CD1c-positive myeloid dendritic cell (primary cell): ENCODE results near the gene OLIG2.

Source experiments
- DNase-seq: peaks from one replicate; pipeline ENCODE4 v3.0.0-alpha.2; 2016; ENCODE audit errors: extremely low spot score

The OLIG2 gene

GRCh38 chr21:33064623-33065390, 39.1 kb downstream of the OLIG2 start:
- DNase-seq = no peak

- no peak for DNase-seq
Measured at GRCh38 chr21:33067043-33067442, 41.3 kb downstream of the OLIG2 start.

DNA sequence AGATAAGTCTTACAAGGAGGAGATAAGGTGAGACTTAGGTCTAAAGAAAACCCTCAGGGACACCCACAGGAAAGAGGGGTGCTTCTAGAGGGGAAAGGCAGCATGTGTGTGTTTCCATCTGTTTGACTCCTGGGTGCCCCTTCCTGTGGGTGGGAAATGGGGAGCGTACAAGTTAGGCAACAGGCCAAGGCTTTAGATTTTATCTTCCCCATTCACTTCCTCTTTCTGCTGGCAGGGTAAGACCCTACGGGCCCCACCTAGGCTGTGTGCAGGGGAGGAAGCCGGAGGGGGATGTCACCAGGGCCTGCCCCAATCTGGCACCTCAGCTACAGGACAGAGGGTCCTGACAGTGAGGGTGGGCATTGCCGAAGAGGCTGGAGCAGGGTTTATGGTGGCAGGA, 41.7 kb downstream of the OLIG2 start:
- peak; percentile 48 for DNase-seq

DNA sequence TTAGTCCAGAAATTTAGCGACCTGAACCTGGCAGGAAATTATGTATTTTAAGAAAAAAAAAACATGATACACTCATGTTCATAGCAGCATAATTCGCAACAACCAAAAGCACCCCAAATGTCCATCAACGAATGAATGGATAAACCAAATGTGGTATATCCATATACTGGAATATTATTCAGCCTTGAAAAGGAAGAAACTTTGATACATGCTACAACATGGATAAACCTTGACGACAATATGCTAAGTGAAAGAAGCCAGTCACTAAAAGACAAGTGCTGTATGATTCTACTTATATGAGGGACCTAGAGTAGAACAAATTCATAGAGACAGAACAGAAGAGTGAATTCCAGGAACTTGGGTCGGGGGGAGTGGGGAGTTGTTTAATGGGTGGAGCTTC, 43.5 kb downstream of the OLIG2 start:
- no peak for DNase-seq

GRCh38 chr21:33069645-33069993, 43.9 kb downstream of the OLIG2 start:
- no peak for DNase-seq

DNA sequence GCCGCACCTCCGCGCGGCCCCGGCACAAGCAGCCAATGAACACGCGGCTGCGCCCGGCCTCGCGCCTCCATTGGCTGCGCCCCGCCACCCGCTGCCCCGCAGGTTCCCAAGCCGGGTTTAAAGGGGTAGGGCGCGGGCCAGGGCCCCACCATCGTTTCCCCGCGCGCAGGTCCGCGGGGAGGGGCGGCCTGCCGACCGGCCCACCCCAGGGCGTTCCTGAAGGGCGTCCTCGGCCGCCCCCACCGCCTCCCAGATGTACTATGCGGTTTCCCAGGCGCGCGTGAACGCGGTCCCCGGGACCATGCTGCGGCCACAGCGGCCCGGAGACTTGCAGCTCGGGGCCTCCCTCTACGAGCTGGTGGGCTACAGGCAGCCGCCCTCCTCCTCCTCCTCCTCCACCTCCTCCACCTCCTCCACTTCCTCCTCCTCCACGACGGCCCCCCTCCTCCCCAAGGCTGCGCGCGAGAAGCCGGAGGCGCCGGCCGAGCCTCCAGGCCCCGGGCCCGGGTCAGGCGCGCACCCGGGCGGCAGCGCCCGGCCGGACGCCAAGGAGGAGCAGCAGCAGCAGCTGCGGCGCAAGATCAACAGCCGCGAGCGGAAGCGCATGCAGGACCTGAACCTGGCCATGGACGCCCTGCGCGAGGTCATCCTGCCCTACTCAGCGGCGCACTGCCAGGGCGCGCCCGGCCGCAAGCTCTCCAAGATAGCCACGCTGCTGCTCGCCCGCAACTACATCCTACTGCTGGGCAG, 44.4 kb downstream of the OLIG2 start, which contains the start of gene OLIG1:
TSS of gene OLIG1 (plus strand) at position 148 of the 750 bp plus-strand sequence. CDS start at position 254, 106 bp downstream.
- DNase-seq = peak; percentile 44

DNA sequence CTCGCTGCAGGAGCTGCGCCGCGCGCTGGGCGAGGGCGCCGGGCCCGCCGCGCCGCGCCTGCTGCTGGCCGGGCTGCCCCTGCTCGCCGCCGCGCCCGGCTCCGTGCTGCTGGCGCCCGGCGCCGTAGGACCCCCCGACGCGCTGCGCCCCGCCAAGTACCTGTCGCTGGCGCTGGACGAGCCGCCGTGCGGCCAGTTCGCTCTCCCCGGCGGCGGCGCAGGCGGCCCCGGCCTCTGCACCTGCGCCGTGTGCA, 44.9 kb downstream of the OLIG2 start:
- DNase-seq = no peak

DNA sequence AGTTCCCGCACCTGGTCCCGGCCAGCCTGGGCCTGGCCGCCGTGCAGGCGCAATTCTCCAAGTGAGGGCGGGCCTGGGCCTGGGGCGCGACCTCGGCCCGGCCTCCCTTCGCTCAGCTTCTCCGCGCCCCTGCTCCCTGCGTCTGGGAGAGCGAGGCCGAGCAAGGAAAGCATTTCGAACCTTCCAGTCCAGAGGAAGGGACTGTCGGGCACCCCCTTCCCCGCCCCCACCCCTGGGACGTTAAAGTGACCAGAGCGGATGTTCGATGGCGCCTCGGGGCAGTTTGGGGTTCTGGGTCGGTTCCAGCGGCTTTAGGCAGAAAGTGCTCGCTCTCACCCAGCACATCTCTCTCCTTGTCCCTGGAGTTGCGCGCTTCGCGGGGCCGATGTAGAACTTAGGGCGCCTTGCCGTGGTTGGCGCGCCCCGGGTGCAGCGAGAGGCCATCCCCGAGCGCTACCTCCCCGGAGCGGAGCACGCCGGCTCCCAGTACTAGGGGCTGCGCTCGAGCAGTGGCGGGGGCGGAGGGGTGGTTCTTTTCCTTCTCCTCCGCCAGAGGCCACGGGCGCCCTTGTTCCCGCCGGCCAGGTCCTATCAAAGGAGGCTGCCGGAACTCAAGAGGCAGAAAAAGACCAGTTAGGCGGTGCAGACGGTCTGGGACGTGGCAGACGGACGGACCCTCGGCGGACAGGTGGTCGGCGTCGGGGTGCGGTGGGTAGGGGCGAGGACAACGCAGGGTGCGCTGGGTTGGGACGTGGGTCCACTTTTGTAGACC, 45.4 kb downstream of the OLIG2 start:
- DNase-seq = peak; percentile 22

GRCh38 chr21:33071770-33072306, 46.1 kb downstream of the OLIG2 start:
- DNase-seq = peak; percentile 24

- DNase-seq = no peak
Measured at GRCh38 chr21:33073636-33074035, 47.9 kb downstream of the OLIG2 start.

DNA sequence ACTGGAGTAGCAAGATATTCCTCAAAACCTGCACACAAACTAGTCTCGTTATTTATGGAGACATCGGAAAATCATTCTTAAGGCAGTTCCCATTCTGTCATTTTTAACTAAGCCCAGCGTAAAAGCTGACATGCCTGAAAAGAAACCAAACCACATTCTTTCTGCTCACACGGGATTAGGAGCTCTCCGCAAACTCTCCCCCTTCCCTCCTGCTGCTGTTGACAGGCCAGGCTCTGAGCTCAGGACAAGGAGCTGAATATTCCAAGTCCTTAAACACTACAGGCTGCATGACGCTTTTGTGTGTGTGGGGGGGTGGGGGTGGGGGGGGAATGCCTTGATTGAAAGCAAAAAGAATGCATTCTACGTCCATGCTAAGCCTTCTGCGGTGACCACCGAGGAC, 49.4 kb downstream of the OLIG2 start:
- DNase-seq = no peak

GRCh38 chr21:33075596-33076195, 50.0 kb downstream of the OLIG2 start:
- no peak for DNase-seq

DNA sequence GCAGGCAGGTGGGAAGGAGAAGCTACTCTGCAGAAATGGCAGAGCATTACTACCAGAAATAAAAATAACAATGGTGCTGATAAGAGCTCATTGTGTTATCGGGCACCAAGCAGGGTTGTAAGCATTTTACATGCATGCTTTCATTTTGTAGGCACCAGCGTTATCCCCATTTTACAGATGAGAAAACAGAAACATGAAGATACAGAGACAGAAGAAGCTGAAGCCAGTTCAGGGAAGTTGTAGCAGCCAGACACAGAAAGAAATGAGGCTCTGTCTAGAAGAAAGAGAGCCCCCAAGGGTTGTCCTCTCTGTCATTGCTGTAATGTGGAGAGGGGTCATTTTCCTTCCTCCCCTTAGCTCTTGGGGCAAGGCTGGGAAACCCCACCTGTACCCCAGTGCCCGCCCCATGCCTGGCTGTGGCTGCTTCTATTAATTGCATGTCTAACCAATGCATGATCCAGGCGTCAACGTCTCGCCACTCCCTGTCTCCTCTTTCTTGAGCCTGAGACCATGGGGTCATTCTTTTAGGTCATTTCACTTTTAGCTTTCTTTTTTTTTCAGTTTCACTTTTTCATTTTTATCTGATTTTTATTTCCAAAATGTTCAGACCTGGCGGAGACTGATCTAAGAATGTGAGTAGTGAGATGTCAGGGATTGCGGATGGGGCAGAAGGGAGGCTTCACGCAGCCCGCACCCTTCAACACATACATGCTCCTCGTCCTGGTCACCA, 51.0 kb downstream of the OLIG2 start:
- no peak for DNase-seq
